Right atrium auricular region (tissue), 2 donors: ENCODE results near the gene SEC24C. TPM values are rescaled to one million over a fixed set of nuclear protein-coding genes. Genes with fewer than 3 reads are reported as not detected.
A peak's percentile ranks its signal among the peaks of the same experiment; 100 is the strongest.

Experiments used
- DNase-seq: peaks from one replicate; pipeline ENCODE4 v3.0.0-alpha.2; 2019; ENCODE audit warnings: low spot score
- H3K27ac ChIP-seq, 2 donors: fragments of 200-600 bp; sonication (generic); 1 replicate in 1 of 2; 2 replicates in 1 of 2; pipeline ENCODE4 v1.5.1; 2016 to 2019
- H3K27me3 ChIP-seq, 2 donors: fragments of 200-600 bp; sonication (generic); one replicate each; pipeline versions ENCODE4 v1.5.1 to v1.6.0; 2017 to 2019
- H3K36me3 ChIP-seq: fragments of 200-600 bp; sonication (generic); one replicate; pipeline ENCODE4 v1.5.1; 2016
- H3K4me1 ChIP-seq, 2 donors: fragments of 200-600 bp; sonication (generic); one replicate each; pipeline versions ENCODE4 v1.5.1 to v1.6.0; 2017 to 2019
- H3K4me3 ChIP-seq, 2 donors: fragments of 200-600 bp; sonication (generic); 1 replicate in 1 of 2; 2 replicates in 1 of 2; pipeline ENCODE4 v1.5.1; 2017 to 2019; ENCODE audit warnings: mild to moderate bottlenecking in 1 of 2, moderate library complexity in 1 of 2
- H3K9me3 ChIP-seq, 2 donors: fragments of 200-600 bp; sonication (generic); one replicate each; pipeline ENCODE4 v1.5.1; 2019
- total RNA-seq, 2 donors: library from RNA; depleted of rRNA; stranded (reverse); fragments of >200 nt; gene quantifications; one replicate each; pipeline ENCODE4 v1.1.0, GENCODE V29; 2016
- TF ChIP-seq, protein P1 (sequence below), 2 donors: fragments of 200-600 bp; sonication (generic); IDR thresholded peaks; one replicate each; pipeline ENCODE4 v1.5.1; 2019; ENCODE audit warnings: antibody characterized with exemption in 2 of 2

The SEC24C gene
- total RNA-seq, 2 donors from 2014 or later, result 38.5 to 51.8 TPM

DNA sequence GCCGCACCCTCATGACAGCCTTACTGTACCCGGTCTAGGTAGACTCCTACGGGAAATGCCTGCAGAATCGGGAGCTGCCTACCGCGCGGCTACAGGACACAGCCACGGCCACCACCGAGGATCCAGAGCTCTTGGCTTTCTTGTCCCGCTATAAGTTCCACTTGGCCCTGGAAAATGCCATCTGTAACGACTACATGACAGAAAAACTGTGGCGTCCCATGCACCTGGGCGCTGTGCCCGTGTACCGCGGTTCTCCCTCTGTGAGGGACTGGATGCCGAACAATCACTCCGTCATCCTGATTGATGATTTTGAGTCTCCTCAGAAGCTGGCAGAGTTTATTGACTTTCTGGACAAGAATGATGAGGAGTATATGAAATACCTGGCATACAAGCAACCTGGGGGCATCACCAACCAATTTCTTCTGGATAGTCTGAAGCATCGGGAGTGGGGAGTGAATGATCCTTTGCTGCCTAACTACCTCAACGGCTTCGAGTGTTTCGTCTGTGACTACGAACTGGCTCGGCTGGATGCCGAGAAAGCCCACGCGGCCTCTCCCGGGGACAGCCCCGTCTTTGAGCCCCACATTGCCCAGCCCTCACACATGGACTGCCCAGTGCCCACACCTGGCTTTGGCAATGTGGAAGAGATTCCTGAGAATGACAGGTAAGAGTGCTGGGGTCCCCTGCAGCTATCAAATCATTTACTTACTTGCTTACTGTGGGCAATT, 29.1 kb downstream of the SEC24C start:
- Histone ChIP-seq H3K36me3 (peaks cover 47% of the 10 kb centered on the region), H3K27ac (peak overlapping the region; percentile 99), H3K9me3 (no peaks in the 10 kb centered on the region), H3K27me3 (no peaks in the 10 kb centered on the region), H3K4me3 (peak overlapping the region; percentile 93 to 95), H3K4me1 (peaks cover 3 to 39% of the 10 kb centered on the region in 2 donors)
- no peak for DNase-seq
- TF ChIP-seq, protein P1, sequence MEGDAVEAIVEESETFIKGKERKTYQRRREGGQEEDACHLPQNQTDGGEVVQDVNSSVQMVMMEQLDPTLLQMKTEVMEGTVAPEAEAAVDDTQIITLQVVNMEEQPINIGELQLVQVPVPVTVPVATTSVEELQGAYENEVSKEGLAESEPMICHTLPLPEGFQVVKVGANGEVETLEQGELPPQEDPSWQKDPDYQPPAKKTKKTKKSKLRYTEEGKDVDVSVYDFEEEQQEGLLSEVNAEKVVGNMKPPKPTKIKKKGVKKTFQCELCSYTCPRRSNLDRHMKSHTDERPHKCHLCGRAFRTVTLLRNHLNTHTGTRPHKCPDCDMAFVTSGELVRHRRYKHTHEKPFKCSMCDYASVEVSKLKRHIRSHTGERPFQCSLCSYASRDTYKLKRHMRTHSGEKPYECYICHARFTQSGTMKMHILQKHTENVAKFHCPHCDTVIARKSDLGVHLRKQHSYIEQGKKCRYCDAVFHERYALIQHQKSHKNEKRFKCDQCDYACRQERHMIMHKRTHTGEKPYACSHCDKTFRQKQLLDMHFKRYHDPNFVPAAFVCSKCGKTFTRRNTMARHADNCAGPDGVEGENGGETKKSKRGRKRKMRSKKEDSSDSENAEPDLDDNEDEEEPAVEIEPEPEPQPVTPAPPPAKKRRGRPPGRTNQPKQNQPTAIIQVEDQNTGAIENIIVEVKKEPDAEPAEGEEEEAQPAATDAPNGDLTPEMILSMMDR (IDR thresholded peaks at IDR 0.05), result no peak

DNA sequence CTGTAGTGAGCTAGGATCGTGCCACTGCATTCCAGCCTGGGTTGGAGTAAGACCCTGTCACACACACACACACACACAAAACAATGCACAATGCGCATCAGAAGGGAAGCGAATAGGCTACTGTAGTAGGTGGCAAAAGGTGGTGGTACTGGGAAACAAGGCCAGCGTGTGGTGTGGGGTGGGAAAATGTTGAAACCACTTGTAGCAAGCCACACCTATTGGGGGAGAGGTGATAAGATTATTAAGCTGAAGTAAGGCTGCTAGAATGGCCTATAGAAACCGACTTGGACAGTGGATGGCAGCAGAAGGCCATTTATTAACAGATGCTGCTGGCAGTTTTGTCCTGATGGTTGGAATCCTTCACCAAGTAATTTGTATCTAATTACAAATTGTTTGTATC, 30.5 kb downstream of the SEC24C start:
- TF ChIP-seq, protein P1 (IDR thresholded peaks at IDR 0.05), result no peak
- Histone ChIP-seq H3K9me3 (no peaks in the 10 kb centered on the region), H3K4me3 (peak overlapping the region in 1 of 2 donors; percentile 93), H3K27me3 (no peaks in the 10 kb centered on the region), H3K36me3 (peaks cover 43% of the 10 kb centered on the region), H3K27ac (no peak overlapping the region), H3K4me1 (peaks cover 3 to 39% of the 10 kb centered on the region in 2 donors)
- DNase-seq, result no peak

DNA sequence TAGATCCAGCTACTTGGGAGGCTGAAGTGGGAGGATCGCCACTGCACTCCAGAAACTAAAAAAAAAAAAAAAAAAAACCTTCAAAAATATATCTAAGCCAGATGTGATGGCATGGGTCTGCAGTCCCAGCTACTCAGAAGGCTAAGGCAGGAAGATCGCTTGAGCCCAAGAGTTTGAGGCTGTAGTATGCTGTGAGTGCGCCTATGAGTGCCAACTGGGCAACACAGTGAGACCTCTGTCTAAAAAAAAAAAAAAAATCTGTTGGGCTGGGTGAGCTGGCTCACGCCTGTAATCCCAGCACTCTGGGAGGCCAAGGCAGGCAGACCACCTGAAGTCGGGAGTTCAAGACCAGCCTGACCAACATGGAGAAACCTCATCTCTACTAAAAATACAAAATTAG, 34.8 kb downstream of the SEC24C start:
- H3K27ac ChIP-seq, result no peak overlapping the region
- TF ChIP-seq, protein P1 (IDR thresholded peaks at IDR 0.05), result no peak
- no peaks in the 10 kb centered on the region for H3K9me3 ChIP-seq
- H3K36me3 ChIP-seq, result peaks cover 25% of the 10 kb centered on the region
- no peaks in the 10 kb centered on the region for H3K27me3 ChIP-seq
- peaks cover 3 to 49% of the 10 kb centered on the region in 2 donors for H3K4me1 ChIP-seq
- DNase-seq, result no peak
- no peak overlapping the region for H3K4me3 ChIP-seq

DNA sequence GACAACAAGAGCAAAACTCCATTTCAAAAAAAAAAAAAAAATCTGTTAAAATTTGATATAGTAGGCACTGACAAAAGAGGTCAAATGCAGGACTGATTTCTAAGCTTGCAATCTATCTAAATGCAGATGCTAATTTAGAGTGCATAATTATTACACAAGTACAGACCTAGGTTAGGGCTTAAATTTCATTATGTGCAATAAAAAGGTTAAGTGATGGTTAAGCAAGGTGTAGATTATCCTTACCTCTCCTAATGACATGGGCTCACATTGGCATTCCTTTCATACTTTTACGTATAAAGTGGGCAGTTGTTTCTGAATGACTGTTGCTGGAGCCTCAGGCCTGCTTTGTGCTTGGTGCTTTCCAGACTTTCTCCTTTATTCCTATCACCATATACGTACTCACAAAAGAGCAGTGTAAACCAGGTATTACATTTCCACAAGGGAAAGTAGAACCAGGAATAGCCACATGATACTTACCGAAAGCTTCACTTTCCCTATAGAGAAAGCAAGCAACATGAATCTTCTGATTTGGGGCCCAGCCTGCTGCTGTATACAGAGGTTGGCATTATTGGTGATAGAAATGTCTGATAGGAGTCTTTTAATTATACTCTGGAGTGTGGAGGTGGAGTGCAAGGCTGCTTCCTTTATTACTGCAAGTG, 35.5 kb downstream of the SEC24C start:
- Histone ChIP-seq H3K4me1 (peaks cover 3 to 44% of the 10 kb centered on the region in 2 donors), H3K27ac (no peak overlapping the region), H3K27me3 (no peaks in the 10 kb centered on the region), H3K4me3 (no peak overlapping the region), H3K9me3 (no peaks in the 10 kb centered on the region), H3K36me3 (peaks cover 25% of the 10 kb centered on the region)
- no peak for DNase-seq
- TF ChIP-seq, protein P1 (IDR thresholded peaks at IDR 0.05), result no peak

DNA sequence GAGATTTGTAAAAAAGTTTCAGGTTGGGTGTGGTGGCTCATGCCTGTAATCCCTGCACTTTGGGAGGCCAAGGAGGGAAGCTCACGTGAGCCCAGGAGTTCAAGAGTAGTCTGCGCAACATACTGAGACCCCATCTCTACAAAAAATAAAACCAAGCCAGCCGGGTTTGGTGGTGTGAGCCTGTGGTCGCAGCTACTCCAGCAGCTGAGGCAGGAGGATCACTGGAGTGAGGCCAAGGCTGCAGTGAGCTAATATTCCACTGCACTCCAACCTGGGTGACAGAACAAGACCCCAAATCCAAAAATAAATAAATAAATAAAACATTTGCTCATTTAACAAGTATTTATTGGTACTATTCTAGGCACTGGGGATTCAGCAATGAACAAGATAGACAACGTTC, 36.1 kb downstream of the SEC24C start:
- DNase-seq, result no peak
- Histone ChIP-seq H3K27ac (no peak overlapping the region), H3K4me1 (peaks cover 0 to 41% of the 10 kb centered on the region in 2 donors), H3K27me3 (no peaks in the 10 kb centered on the region), H3K4me3 (no peak overlapping the region), H3K9me3 (no peaks in the 10 kb centered on the region), H3K36me3 (peaks cover 25% of the 10 kb centered on the region)
- TF ChIP-seq, protein P1 (IDR thresholded peaks at IDR 0.05), result no peak
